ENCODE results near the gene COLEC11. TPM values are rescaled to one million over a fixed set of nuclear protein-coding genes. Genes with fewer than 3 reads are reported as not detected.

COLEC11 gene
- total and polyA plus RNA-seq, 9 of the 15 experiments (the other 6 are each of a cell fraction or from before 2014, with no cell fraction given) = 0.32 to 4.3 (median 1.8) TPM

- TF ChIP-seq, protein P1, sequence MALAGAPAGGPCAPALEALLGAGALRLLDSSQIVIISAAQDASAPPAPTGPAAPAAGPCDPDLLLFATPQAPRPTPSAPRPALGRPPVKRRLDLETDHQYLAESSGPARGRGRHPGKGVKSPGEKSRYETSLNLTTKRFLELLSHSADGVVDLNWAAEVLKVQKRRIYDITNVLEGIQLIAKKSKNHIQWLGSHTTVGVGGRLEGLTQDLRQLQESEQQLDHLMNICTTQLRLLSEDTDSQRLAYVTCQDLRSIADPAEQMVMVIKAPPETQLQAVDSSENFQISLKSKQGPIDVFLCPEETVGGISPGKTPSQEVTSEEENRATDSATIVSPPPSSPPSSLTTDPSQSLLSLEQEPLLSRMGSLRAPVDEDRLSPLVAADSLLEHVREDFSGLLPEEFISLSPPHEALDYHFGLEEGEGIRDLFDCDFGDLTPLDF (CRISPR knock-in tag; IDR thresholded peaks at IDR 0.05) = no peak; the same call in 1 of the 2 replicates
- no peak for TF ChIP-seq RAD51 (IDR thresholded peaks at IDR 0.05; ENCODE audit: borderline replicate concordance, low read depth)
- no peak for TF ChIP-seq ILK (tag; IDR thresholded peaks at IDR 0.05; ENCODE audit: borderline replicate concordance, low read depth)
- peak; percentile 67 for TF ChIP-seq MAX (CRISPR knock-in tag; IDR thresholded peaks at IDR 0.05)
- TF ChIP-seq ATF3 (IDR thresholded peaks at IDR 0.05) = no peak
- no peak for TF ChIP-seq ATF3 (CRISPR knock-in tag; conservative IDR thresholded peaks at IDR 0.05)
- no peak for TF ChIP-seq CCAR2 (IDR thresholded peaks at IDR 0.05; ENCODE audit: low read depth, low read length)
- TF ChIP-seq ZNF57 (CRISPR knock-in tag; IDR thresholded peaks at IDR 0.05) = no peak
- no peak for TF ChIP-seq CHCHD3 (CRISPR knock-in tag; IDR thresholded peaks at IDR 0.05)
- TF ChIP-seq MYC (IDR thresholded peaks at IDR 0.05; ENCODE audit: low read depth, low read length) = peak; percentile 71
- no peak for TF ChIP-seq MYC (CRISPR knock-in tag; IDR thresholded peaks at IDR 0.05; ENCODE audit: borderline replicate concordance, low read depth)
- peak; percentile 76 for TF ChIP-seq ETV1 (tag; conservative IDR thresholded peaks at IDR 0.05; ENCODE audit: low read depth)
- TF ChIP-seq KDM2B (CRISPR knock-in tag; IDR thresholded peaks at IDR 0.05) = peak; percentile 74; the same call in 1 of the 2 replicates
- peak; percentile 63 for TF ChIP-seq CCNT2 (IDR thresholded peaks at IDR 0.05; ENCODE audit: borderline replicate concordance, extremely low read depth, insufficient read length, low read depth, low read length)
- peak; percentile 89; the same call in 1 of the 2 replicates for TF ChIP-seq CTBP1 (IDR thresholded peaks at IDR 0.05; ENCODE audit: borderline replicate concordance)
- TF ChIP-seq DPF2 (IDR thresholded peaks at IDR 0.05) = peak; percentile 66
- peak; percentile 47; the same call in 1 of the 2 replicates for TF ChIP-seq ETS1 (conservative IDR thresholded peaks at IDR 0.05; ENCODE audit: control insufficient read depth, low read depth, low read length)
- peak; percentile 63; the same call in 1 of the 2 replicates for TF ChIP-seq RB1 (IDR thresholded peaks at IDR 0.05; ENCODE audit: low read depth)
- TF ChIP-seq RUNX1 (IDR thresholded peaks at IDR 0.05; ENCODE audit: low read depth) = no peak
- TF ChIP-seq, protein P2, sequence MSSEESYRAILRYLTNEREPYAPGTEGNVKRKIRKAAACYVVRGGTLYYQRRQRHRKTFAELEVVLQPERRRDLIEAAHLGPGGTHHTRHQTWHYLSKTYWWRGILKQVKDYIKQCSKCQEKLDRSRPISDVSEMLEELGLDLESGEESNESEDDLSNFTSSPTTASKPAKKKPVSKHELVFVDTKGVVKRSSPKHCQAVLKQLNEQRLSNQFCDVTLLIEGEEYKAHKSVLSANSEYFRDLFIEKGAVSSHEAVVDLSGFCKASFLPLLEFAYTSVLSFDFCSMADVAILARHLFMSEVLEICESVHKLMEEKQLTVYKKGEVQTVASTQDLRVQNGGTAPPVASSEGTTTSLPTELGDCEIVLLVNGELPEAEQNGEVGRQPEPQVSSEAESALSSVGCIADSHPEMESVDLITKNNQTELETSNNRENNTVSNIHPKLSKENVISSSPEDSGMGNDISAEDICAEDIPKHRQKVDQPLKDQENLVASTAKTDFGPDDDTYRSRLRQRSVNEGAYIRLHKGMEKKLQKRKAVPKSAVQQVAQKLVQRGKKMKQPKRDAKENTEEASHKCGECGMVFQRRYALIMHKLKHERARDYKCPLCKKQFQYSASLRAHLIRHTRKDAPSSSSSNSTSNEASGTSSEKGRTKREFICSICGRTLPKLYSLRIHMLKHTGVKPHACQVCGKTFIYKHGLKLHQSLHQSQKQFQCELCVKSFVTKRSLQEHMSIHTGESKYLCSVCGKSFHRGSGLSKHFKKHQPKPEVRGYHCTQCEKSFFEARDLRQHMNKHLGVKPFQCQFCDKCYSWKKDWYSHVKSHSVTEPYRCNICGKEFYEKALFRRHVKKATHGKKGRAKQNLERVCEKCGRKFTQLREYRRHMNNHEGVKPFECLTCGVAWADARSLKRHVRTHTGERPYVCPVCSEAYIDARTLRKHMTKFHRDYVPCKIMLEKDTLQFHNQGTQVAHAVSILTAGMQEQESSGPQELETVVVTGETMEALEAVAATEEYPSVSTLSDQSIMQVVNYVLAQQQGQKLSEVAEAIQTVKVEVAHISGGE (CRISPR knock-in tag; IDR thresholded peaks at IDR 0.05) = 0 out of 6 replicates have a peak, but pooled peaks of 1 of the 3 experiments have one; percentile 38
These were observed at the start of gene COLEC11 (continued) for GRCh38 chr2:3594493-3595281.
